CD4-positive, alpha-beta T cell treated with Interleukin-6 at 100 ng/mL for 8 hours (primary cell): ENCODE results near the gene ERCC2.
"Not testable (repeated sequence)": the region's sequence is repeated elsewhere in the genome, so short reads cannot be mapped to it uniquely, and the experiment has no call there.

Experiments used
- DNase-seq: peaks from one replicate; pipeline ENCODE4 v3.0.0-alpha.2; 2020; ENCODE audit warnings: mixed read lengths, low spot score

ERCC2 gene

DNA sequence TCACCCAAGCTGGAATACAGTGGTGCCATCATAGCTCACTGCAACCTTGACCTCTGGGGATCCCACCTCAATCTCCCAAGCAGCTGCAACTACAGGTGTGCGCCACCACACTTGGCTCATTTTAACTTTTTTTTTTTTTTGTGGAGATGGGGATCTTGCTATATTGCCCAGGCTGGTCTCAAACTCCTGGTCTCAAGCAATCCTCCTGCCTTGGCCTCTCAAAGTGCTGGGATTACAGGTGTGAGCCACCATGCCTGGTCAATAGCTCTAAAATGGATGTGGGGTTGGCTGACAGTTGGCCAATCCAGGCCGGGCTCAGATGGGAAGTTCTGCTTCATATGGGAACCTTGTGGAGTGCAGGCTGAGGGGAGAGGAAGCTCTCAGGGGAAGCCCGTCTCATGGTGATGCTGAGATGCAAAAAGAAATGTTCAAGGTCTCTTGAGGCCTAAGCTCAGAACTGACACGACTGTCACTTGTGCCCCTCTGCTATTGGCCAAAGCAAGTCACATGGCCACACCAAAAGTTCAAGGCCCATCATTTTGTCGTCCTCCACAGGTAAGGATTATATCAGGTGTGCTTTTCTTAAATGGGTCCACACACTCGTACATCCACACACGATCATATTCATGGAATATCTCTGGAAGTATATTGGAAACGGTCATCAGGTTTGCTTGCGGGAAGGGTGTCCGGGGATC lies 36.6 kb downstream of the ERCC2 start:
- DNase-seq: no peak

DNA sequence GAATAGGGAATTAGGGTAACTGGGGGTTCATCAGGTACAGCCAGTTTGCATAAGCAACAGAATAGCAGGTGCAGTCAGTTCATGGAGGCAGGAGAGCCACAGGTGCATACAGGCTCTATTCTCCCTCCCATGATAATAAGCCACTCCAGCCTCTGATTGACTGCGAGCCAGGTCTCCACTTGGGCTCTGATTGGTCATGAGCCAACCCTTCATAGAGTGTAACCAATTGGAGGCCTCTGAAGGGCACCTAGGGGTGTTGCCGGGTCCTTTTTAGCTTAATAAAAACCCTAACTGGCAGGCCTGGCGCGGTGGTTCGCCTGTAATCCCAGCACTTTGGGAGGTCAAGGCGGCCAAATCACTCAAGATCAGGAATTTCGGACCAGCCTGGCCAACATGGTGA lies 39.0 kb downstream of the ERCC2 start:
- no peak for DNase-seq

DNA sequence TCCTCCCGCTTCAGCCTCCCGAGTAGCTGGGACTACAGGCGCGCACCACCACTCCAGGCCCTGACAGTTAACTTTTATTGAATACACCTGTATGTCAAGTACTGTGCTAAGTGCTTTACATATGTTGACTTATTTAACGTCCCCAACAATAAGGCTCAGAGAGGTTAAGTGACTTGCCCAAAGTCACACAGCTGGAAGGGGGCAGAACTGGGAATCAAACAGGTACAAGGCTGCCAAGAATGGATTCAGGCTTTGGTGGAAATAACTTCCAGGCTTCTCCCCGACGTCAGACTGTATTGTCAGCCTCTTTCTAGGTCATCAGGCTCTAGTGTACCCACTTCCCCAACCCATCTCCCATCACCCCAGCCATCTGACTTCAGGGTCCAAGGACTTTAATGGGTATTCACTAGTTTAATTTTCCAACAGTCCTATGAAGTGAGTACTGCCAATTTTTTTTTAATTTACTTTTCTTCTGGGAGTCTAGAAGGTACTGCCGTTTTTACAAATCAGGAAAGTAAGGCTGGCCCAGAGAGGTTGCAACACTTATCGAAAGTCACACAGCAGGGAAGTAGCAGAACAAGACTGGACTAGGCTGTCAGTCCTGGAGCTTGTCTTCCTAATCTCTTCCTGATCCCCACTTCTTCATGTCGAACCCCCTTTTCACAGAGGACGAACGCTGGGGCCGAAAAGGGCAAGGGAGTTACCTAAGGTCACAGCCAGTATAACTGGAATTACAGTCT lies 42.8 kb downstream of the ERCC2 start:
- DNase-seq: no peak

DNA sequence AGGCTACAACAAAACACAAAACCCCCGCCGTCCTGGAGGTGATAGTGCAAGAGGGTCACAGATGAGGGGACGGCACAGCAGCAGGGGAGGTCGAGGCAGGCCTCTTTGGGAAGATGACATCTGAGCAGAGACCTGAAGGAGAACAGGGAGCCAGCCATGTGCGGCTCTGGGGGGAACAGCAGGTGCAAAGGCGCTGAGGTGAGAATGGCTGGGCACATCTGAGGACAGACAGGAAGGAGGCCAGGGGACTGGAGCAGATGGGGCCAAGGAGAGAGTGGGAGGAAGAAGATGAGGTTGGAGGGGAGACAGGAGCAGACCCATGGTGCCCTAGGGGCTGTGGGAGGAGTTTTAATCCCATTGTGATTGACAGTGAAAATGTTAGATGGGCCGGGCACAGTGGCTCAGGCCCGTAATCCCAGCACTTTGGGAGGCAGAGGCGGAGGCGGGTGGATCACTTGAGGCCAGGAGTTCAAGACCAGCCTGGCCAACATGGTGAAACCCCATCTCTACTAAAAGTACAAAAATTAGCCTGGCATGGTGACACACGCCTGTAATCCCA lies 45.9 kb downstream of the ERCC2 start:
- no peak for DNase-seq

DNA sequence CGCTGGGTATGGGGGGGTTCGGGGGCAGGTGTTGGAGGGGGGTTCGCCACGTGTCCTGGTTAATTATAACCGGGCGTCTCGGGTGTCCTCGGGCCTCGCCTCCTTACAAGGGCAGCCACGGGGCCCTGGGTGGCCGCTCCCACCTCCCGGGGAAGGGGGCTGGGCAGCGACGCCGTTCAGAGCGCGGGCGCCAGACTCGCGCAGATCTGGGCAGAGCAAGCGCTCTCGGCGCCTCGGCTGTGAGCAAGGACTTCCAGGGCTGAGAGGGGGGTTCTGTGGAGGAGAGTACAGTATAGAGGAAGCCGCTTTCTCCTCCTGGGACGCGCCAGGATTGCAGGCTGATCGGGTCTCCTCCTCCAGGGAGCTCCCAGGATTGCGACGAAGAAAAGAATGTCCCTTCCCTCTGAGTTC lies 46.7 kb downstream of the ERCC2 start:
- no peak for DNase-seq

DNA sequence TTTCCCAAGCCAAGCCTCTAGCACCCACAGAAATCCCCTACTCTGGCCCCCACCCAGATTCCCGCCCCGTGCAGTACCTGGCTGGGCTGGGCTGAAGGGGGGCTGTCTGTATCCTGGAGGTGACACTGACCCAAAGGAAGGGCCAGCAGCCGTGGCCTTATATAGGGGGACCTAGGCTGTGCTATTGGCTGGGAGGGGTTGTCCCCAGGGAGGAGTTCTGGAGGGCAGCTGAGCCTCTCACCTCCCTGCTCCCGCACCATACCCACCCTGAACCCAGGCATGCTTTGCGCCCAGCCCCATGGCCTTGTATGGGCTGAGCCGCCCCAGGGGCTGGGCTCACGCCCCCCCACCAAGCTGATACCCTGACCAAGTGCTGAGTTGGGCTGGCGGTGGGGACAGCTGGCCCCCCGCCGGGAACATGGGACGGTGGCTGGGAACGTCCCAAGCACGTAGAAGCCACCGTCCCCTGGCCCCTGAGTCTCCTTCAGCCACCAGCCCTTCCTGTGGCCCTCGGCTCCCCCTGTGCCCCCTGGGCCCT lies 47.6 kb downstream of the ERCC2 start, which contains the start of gene CKM:
TSS of gene CKM (minus strand) at position 132 of the 538 bp plus-strand sequence. CDS start 3,162 bp downstream, outside the sequence.
- DNase-seq: no peak

DNA sequence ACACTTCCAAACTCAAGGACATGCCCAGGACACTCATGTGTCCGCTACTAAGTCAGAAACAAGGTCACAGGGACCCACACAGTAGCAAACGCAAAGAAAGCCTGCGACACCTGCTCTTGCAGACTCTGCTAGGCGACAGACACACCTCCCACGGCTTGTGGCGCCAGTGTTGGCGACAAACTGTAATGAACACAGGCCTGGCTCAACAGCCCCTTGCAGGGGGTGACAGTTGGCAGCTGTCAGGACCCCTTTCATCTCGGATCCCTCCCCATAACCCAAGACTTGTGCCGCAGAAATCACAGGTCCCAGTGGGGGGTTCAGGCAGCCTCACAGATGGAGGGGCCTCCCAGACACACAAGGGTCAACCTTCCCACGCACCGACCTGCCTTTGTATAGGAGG lies 48.1 kb downstream of the ERCC2 start:
- no peak for DNase-seq

DNA sequence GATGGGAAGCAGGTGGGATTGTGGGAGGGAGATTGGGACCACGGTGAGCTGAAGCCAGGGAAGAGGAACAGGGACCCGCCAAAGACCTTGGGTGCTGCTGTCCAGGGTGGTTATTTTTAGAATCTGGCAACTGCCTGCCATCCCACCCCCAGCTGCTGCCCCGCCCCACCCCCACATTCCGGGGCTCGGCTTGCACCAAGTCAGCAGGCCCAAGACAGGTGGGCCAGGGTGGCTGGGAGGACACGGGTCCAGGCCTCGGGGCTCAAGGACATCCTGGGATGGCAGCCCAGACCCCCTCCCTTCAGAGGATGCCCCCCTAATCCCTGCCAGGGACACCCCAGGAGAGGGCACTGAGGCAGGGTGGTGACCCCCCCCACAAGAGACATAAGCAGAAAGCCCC lies 48.5 kb downstream of the ERCC2 start:
- no peak for DNase-seq

DNA sequence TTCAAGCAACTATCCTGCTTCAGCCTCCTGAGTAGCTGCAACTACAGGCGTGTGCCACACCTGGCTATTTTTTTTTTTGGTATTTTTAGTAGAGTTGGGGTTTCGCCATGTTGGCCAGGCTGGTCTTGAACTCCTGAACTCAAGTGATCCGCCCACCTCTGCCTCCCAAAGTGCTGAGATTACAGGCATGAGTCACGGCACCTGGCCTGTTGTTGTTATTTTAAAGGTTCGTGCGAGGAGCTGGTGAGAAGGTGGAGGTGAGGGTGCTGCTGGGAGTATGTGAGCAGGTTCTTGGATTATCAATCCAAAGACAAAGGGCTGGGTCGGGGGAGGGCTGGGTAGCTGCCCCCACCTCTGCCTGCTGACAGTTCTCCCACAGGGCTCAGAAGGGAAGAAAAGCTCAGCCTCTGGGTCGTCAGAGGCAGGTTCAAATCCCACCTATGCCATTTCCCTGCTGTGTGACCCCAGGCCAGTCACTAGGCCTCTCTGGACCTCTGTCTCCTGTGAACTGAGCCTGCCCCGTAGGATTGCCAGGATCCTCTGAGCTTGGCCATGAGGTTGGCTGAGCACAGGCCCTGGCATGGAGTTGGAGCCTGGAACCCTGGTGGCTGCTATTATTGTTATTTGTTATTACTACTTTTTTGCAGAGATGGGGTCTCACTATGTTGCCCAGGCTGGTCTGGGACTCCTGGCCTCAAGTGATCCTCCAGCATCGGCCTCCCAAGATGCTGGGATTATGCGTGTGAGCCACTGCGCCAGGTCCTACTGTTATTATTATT lies 49.2 kb downstream of the ERCC2 start:
- no peak for DNase-seq

DNA sequence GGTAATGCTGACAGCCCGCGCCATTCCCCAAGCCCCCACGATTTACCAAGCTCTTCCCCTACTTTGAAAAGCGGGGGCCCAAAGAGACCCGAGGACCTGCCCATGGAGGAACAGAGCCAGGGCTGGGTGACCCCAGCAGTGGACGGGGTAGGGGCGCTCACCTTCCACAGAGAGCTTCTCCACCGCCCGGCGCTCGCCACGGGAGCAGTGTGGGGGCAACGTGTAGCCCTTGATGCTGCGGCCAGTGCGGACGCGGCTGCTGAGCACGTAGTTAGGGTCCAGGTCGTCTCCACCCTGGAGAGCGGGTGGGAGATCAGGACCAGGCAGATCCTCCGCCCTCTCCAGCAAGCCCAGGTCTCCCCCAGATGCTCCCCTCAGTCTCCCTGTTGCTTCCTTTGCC lies 55.1 kb downstream of the ERCC2 start:
- DNase-seq: no peak

DNA sequence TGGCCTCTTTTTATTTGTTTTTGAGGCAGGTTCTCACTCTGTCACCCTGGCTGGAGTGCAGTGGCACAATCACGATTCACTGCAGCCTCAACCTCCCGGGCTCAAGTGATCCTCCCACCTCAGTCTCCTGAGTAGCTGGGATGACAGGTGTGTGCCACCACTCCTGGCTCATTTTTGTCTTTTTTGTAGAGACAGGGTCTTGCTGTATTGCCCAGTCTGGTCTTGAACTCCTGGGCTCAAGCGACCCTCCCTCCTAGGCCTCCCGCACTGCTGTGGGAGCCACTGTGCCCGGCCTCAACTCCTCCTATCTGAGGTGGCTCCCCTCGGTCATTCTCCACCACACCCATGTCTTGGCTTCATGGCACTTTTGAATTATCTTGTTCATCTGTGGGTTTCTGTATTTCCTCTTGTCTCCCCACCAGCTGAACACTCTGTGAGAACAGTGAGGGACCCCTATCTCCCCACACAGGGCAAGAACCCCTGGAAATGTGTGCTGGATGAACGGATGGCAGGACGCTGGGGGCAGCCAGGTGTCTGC lies 55.6 kb downstream of the ERCC2 start:
- DNase-seq: no peak

DNA sequence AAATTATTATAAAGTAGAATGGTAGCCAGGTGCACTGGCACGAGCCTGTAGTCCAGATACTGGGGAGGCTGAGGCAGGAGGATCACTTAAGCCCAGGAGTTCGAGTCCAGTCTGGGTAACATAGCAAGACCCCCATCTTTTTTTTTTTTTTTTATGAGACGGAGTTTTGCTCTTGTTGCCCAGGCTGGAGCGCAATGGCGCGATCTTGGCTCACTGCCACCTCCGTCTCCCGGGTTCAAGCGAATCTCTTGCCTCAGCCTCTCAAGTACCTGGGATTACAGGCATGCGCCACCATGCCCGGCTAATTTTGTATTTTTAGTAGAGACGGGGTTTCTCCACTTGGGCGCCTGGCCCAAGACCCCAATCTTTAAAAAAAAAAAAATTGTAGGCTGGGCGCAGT lies 58.1 kb downstream of the ERCC2 start:
- not testable (repeated sequence) for DNase-seq

DNA sequence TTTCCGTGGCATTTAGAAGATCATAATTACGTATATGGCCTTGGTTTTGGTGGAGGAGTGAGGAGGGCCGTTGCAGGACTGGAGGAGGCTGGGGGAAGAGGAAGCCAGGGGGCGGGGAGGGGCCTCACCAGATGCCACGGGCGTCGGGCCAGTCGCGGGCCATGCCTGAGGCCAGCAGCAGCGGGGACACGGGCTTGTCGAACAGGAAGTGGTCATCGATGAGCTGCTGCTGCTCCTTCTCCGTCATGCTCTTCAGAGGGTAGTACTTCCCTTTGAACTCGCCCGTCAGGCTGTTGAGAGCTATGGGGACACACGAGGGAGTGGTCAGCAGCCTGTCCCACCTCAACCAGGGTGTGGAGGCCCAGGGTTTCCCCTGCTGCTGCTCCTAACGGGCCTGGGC lies 58.8 kb downstream of the ERCC2 start:
- DNase-seq: no peak

DNA sequence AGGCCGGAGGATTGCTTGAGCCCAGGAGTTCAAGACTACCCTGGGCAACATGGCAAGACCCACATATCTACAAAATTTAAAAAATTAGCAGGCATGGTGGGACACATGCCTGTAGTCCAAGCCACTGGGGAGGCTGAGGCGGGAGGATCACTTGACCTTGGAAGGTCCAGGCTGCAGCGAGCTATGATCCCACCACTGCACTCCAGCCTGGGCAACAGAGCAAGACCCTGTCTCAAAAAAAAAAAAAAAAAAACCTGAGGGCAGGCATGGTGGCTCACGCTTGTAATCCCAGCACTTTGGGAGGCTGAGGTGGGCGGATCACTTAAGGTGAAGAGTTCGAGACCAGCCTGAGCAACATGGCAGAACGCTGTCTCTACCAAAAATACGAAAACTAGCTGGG lies 61.1 kb downstream of the ERCC2 start:
- DNase-seq: not testable (repeated sequence)

DNA sequence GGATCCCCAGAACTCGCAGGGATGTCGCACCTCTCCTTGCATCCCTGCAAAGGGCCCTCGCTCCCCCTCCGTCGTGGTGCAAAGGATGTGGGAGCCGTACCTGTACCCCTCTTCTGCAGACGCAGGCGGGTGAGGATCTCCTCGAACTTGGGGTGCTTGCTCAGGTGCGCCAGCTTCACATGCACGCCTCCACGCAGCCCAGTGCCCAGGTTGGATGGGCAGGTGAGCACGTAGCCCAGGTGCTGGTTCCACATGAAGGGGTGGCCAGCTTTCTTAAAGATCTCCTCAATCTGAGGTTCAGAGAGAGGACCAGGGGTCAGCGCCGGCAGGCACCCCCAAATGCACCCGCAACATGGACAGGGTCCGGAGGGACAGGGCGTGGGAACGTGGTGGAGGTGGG lies 63.0 kb downstream of the ERCC2 start:
- no peak for DNase-seq

DNA sequence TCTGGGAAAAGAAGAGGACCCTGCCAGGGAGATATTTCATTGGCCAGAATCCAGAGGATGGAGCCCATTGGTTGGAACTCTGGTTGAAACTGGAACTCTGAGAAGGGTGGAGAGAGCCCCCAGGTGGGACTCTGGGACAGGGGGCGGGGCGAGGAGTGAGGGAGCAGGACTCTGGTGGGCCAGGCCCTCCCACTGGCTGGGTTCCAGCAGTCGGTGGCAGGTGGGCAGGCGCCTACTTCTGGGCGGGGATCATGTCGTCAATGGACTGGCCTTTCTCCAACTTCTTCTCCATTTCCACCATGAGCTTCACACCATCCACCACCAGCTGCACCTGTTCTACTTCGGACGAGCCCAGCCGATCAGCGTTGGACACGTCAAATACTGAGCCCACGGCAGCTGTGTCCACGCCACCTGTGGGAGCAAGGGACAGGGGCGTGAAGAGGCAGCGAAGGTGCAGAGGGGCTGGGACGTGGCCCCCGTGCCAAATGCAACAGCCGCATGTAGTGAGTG lies 63.8 kb downstream of the ERCC2 start:
- DNase-seq: no peak

DNA sequence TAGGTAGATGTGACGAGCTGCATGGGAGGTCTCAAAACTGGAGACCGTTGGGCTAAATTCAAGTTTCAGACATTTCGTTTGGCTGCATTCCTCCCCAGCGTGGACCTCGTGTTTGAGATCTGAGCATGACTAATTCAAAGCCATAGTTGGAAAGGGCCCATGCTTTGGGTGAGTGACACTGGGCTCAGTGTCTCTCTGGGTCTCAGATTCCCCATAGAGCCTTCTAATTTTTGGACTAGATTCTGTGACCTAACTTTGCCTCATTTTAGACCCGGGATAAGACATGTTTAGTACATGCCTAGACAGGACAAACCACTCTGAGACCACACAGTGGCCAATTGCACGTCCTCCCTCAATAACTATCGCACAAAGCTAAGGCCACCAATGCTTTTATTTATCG lies 64.3 kb downstream of the ERCC2 start:
- DNase-seq: no peak

DNA sequence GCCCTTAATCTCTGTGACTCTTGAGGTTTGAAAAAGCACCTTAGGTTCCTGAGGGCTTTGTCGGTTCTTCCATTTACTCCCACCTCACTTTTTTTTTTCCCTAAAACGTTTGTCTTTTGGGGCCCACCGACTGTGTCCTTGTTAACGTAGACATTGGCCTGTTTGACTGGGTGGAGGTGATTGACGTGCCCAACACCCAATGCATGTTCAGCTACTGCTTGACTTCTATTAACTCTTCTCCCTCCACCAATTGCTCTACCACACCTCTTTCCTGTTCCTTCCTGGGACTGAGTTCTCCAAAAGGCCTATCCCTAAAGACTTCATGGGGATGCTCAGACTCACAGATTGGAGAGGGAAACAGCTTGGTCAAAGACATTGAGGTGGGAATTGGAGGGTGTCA lies 65.0 kb downstream of the ERCC2 start:
- DNase-seq: no peak

DNA sequence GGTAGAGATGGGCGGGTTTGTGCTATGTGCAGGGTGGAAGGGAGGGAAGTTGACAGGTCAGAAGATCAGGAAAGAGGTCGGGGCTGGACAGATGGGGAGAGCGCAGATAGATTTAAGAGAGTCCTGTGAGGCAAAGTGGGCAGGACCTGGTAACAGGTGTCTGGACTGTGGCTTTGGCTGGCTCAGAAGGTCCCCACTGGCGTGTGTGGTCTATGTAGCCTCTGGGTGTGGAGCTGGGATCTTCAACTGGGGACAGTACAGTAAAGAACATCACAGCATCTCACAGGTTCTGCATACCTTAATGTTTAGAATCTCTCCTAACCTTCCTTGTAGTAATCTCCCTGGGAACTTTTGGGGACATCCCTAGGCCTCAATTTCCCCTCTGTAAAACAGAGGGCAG lies 65.4 kb downstream of the ERCC2 start:
- no peak for DNase-seq

DNA sequence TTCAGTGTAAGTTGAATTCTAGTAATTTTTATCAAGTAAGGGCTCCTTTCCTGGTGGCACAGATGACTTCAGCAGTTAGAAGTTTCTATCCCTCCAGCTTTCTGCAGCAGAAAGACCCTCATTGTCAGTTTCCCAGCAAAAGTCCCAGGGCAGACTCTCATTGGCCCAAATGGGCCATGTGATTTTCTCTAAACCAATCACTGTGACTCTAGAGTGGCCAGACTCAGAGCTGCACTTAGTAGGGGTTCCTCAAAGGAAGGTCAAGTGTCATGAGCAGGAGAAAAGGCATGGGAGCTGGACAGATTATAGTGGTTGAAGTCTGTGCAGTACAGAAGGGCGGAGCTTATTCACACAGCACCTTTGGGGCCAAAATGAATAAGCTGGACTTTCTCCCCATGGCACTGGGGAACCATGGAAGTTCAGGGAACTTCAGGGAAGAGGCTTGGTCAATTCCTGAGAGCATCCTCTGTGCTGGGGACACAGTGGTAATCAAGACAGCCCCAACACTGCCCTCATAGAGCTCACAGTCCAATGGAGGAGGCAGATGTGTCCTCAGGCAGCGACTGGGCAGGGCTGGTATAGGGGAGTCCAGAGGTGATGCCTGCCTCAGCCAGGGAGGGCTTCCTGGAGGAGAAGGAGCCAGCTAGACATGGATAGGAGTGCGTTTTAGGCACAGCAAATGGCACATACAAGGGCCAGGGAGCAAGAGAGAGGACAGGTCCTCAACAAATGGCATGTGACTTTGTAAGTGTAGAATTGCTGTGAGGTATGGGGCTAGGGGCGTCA lies 66.0 kb downstream of the ERCC2 start:
- no peak for DNase-seq
